Karpas-422 (cell line): Measurements from ENCODE around the gene ADRA1B. TPM values are rescaled to one million over a fixed set of nuclear protein-coding genes. Genes with fewer than 3 reads are reported as not detected.

Experiments
- DNase-seq: peaks from one replicate; pipeline ENCODE4 v3.0.0-alpha.2; 2015
- H2AFZ ChIP-seq: fragments of 200-600 bp; sonication (generic); 2 replicates; pipeline ENCODE4 v1.6.1; 2014; ENCODE audit warnings: antibody characterized with exemption, low read length, mixed read lengths
- H3K27ac ChIP-seq: fragments of 200-600 bp; sonication (generic); 2 replicates; pipeline ENCODE4 v1.5.1; 2014; ENCODE audit warnings: mild to moderate bottlenecking, low read length, moderate library complexity
- H3K27me3 ChIP-seq: fragments of 200-600 bp; sonication (generic); 2 replicates; pipeline ENCODE4 v1.6.1; 2014; ENCODE audit warnings: low read length, mixed read lengths
- H3K36me3 ChIP-seq: fragments of 200-600 bp; sonication (generic); 2 replicates; pipeline ENCODE4 v1.6.1; 2014; ENCODE audit warnings: low read length, mixed read lengths; ENCODE audit not compliant: insufficient read depth
- H3K4me1 ChIP-seq: fragments of 200-600 bp; sonication (generic); 2 replicates; pipeline ENCODE4 v1.6.1; 2014; ENCODE audit warnings: mild to moderate bottlenecking, low read length, mixed read lengths
- H3K4me2 ChIP-seq: fragments of 200-600 bp; sonication (generic); 2 replicates; pipeline ENCODE4 v1.6.1; 2014; ENCODE audit warnings: low read length, low read depth, mild to moderate bottlenecking; ENCODE audit not compliant: poor library complexity, severe bottlenecking
- H3K4me3 ChIP-seq: fragments of 200-600 bp; sonication (generic); 2 replicates; pipeline ENCODE4 v1.5.1; 2014; ENCODE audit warnings: mild to moderate bottlenecking, antibody characterized with exemption, low read length, mixed read lengths
- H3K79me2 ChIP-seq: fragments of 200-600 bp; sonication (generic); 2 replicates; pipeline ENCODE4 v1.6.1; 2014; ENCODE audit warnings: mild to moderate bottlenecking, low read length, mixed read lengths
- H3K9ac ChIP-seq: fragments of 200-600 bp; sonication (generic); 2 replicates; pipeline ENCODE4 v1.6.0; 2014; ENCODE audit warnings: low read length
- H3K9me2 ChIP-seq: fragments of 200-600 bp; sonication (generic), shearing (Covaris generic); replicated peaks from 2 replicates; pipeline ENCODE4 v1.6.0; 2014; ENCODE audit warnings: mild to moderate bottlenecking, low read length, moderate library complexity; ENCODE audit not compliant: insufficient read depth
- H3K9me3 ChIP-seq: fragments of 300-700, 200-600 bp; sonication (generic); 2 replicates; pipeline ENCODE4 v1.6.1; 2014; ENCODE audit warnings: low read length, mixed read lengths
- H4K20me1 ChIP-seq: fragments of 200-600 bp; sonication (generic); 2 replicates; pipeline ENCODE4 v1.6.1; 2014; ENCODE audit warnings: mild to moderate bottlenecking, antibody characterized with exemption, low read length, low read depth; ENCODE audit not compliant: insufficient read depth
- total RNA-seq: library from RNA; depleted of rRNA; stranded (reverse); fragments of >200 nt; shearing (Covaris generic); gene quantifications from 2 replicates; pipeline ENCODE4 v1.2.3, GENCODE V29; 2014; ENCODE audit warnings: low replicate concordance

The ADRA1B gene
- total RNA-seq, 1 experiment from 2014 or later, result not detected

DNA sequence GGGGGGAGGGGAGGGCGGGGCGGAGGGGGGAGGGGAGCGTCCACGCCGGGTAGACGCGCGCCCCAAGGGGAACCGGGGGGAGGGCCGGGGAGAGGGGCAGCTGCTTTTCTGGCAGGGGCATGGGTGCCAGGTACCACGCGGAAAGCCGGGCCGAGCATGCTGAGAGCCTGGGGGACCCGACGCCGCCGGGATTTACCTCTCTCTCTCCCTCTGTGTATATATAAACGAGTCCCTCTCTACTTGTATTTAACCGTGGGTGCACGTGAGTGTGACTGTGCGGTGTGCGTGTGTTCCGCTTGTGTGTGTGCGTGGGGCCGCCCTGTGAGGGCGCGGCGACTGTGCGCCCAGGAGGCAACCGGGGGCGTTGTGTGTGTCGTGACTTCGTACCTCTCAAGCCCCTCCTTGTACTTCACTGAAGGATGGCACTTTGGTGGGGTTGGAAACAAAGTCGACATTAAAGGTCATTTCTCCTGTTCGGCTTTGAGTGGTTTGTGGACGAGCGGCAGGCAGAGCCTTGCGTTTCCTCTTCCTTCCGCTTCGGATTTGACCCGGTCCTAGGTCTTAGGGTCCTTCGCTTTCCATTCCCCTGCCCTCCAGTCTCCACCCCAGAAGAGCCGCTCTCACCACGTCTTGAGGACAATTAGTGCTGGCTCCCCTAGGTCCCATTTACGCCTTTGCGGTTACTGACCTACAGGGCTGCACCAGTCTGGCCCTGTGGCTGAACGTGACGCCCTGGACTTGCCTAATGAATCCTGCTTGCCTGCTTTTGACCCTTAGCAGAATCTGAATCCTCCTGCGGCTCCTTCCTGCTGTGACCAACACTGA, 56.5 kb downstream of the ADRA1B start:
- no peak overlapping the region for H3K9ac ChIP-seq
- H4K20me1 ChIP-seq, result no peaks in the 10 kb centered on the region
- no peak overlapping the region for H3K4me3 ChIP-seq
- no peak overlapping the region for H3K4me2 ChIP-seq
- no peak overlapping the region for H3K27ac ChIP-seq
- no peak for DNase-seq
- H3K4me1 ChIP-seq, result no peaks in the 10 kb centered on the region
- H3K9me3 ChIP-seq, result no peaks in the 10 kb centered on the region
- no peak overlapping the region for H2AFZ ChIP-seq
- H3K9me2 ChIP-seq, result no peaks in the 10 kb centered on the region
- H3K36me3 ChIP-seq, result no peaks in the 10 kb centered on the region
- H3K79me2 ChIP-seq, result no peaks in the 10 kb centered on the region
- H3K27me3 ChIP-seq, result no peaks in the 10 kb centered on the region

DNA sequence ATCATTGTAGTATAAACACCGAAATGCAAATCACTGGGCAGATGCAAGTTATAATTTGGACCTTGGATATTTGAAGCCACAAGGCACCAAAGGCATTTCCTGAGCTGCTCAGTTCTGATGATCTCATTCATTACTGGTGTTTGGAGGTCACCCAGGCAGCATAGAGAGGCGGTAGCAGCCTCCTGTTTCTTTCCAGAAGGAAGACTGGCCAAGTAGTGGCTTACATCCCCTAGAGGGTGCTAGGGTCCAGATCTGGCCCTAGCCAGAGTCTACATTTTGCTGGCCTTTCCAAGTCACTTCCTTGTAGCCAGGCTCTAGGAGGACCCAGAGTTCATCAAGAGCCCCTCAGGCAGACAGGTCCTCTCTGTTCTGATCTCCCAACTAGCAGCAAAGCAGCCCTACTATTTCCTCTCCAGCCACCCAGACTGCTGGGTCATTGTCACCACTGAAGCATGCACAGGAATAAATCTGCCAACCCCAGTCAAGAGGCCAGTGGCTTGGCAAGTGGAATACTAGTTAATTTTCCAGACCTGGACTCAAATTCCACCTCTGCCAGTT, 59.3 kb downstream of the ADRA1B start:
- no peak overlapping the region for H3K27ac ChIP-seq
- H3K9ac ChIP-seq, result no peak overlapping the region
- H2AFZ ChIP-seq, result no peak overlapping the region
- H3K4me1 ChIP-seq, result no peaks in the 10 kb centered on the region
- H3K27me3 ChIP-seq, result no peaks in the 10 kb centered on the region
- no peak overlapping the region for H3K4me2 ChIP-seq
- H4K20me1 ChIP-seq, result no peaks in the 10 kb centered on the region
- no peaks in the 10 kb centered on the region for H3K9me2 ChIP-seq
- H3K36me3 ChIP-seq, result no peaks in the 10 kb centered on the region
- DNase-seq, result no peak
- no peaks in the 10 kb centered on the region for H3K9me3 ChIP-seq
- no peaks in the 10 kb centered on the region for H3K79me2 ChIP-seq
- no peak overlapping the region for H3K4me3 ChIP-seq

DNA sequence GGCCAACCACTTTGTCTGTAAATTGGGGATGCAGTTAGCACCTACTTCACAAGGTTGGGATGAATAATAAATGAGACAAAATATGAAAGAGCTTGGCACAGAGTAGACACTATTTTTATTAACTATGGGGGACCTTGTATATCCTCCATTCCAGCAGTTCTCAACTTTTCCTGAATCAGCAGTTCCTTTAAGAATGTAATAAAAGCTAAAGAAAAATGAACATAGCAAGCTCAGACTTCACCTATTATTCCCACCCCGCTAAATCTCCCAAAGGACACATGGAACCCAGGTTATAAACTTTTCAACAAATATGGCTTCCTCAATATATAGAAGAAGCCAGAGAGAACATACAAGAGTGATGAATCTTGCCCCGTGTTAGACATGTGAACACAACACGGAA, 60.6 kb downstream of the ADRA1B start:
- no peak overlapping the region for H3K4me2 ChIP-seq
- H3K27me3 ChIP-seq, result no peaks in the 10 kb centered on the region
- no peaks in the 10 kb centered on the region for H3K79me2 ChIP-seq
- H2AFZ ChIP-seq, result no peak overlapping the region
- no peaks in the 10 kb centered on the region for H3K9me3 ChIP-seq
- H3K9me2 ChIP-seq, result no peaks in the 10 kb centered on the region
- no peak overlapping the region for H3K27ac ChIP-seq
- H3K4me3 ChIP-seq, result no peak overlapping the region
- no peaks in the 10 kb centered on the region for H3K4me1 ChIP-seq
- H4K20me1 ChIP-seq, result no peaks in the 10 kb centered on the region
- DNase-seq, result no peak
- no peaks in the 10 kb centered on the region for H3K36me3 ChIP-seq
- no peak overlapping the region for H3K9ac ChIP-seq

DNA sequence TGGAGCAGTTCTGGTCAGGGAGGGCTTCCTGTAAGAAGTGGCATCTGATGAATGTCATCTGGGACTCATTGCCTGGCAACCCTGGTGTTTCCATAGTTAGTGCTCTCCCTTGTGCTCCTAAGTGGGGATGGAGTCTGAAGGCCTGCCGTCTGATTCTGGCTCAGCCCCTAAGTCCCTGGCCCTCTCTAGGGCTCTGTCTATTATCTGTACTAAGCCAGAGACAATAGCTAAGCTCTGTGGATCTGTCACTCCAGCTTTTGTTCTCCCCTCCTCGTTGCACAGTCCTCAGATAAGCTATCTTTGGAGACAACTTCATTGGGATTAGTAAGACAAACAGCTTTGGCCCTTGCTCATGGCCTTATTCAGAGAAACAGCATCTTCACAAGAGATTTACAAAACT, 62.1 kb downstream of the ADRA1B start:
- Histone ChIP-seq H3K4me2 (no peak overlapping the region), H3K27ac (no peak overlapping the region), H3K4me1 (no peaks in the 10 kb centered on the region), H3K4me3 (no peak overlapping the region), H4K20me1 (no peaks in the 10 kb centered on the region), H3K9me3 (no peaks in the 10 kb centered on the region), H3K9ac (no peak overlapping the region), H2AFZ (no peak overlapping the region), H3K36me3 (no peaks in the 10 kb centered on the region), H3K9me2 (no peaks in the 10 kb centered on the region), H3K79me2 (no peaks in the 10 kb centered on the region), H3K27me3 (no peaks in the 10 kb centered on the region)
- DNase-seq, result no peak

DNA sequence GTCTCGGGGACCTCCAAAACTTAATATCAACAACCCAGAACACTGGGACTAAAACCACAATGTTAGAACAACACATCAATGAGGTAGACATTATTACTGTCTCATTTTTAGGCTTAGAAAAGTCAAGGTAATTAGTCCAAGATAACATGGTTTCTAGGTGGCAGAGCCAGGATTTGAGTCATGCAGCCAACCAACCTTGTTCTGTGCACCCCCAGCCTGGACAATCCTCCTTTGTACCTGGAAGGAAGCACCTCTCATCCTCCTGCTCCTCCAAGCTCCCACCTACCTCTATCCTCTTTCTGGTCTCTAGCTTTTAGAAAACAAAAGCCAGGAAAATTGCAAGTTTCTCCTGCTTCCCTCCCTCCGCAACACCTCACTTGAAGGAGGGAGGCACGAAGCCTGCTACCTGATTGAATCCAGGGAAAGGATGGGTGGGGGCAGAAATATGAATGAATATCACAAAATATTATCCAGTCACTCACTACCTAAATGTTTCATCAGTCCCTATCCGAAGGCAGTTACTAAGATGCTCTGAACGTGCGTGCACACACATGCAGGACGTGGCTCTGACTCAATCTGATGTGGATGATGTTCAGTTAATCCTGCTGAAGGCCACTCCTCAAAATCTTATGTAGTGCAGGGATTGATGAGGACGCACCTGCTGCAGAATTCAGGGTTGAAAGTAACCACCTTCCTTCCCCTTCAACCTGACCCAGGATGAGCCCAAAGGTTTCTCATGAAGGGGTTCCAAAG, 66.3 kb downstream of the ADRA1B start:
- no peak overlapping the region for H2AFZ ChIP-seq
- H3K9ac ChIP-seq, result no peak overlapping the region
- no peaks in the 10 kb centered on the region for H3K36me3 ChIP-seq
- no peaks in the 10 kb centered on the region for H3K9me2 ChIP-seq
- no peak for DNase-seq
- no peak overlapping the region for H3K4me3 ChIP-seq
- peaks cover 3% of the 10 kb centered on the region; the same call in 1 of the 2 replicates for H3K4me1 ChIP-seq
- H4K20me1 ChIP-seq, result no peaks in the 10 kb centered on the region
- H3K9me3 ChIP-seq, result no peaks in the 10 kb centered on the region
- no peak overlapping the region for H3K27ac ChIP-seq
- H3K79me2 ChIP-seq, result no peaks in the 10 kb centered on the region
- no peaks in the 10 kb centered on the region for H3K27me3 ChIP-seq
- H3K4me2 ChIP-seq, result no peak overlapping the region

DNA sequence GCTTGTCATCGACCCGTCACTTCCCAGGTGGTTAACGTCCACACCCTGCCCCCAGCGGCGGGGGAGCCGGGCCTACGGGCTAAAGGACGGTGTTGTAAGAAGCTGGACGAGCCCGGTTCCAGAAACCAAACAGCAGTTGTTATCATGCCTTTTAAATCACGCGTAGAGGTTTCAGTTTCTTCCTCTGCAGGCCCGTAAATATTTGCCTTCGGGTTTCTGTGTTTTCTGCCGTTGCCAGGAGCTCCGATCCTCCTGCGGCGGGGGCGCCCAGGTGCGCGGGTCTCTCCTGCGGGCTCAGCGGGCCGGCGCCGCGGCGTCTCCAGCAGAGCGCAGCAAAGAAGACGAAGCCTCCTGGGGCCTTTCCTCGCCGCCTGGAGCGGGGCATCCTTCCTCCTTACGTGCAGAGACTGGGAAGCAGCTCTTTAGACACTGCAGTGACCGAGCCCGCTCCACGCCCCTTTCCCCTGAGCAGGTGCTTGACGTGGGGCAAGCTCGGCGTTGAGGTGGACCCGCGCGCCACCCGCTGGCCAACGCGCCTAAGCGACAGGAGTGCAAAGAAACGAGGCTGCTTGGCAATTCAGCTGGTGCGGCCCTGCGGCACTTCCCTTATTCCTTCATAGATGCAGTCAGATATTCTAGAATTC, 70.9 kb downstream of the ADRA1B start:
- Histone ChIP-seq H3K4me1 (peaks cover 3% of the 10 kb centered on the region; the same call in 1 of the 2 replicates), H3K4me2 (peak overlapping the region; percentile 49), H3K27ac (no peak overlapping the region), H3K79me2 (no peaks in the 10 kb centered on the region), H3K9me2 (no peaks in the 10 kb centered on the region), H3K9ac (no peak overlapping the region), H2AFZ (no peak overlapping the region), H3K27me3 (no peaks in the 10 kb centered on the region), H4K20me1 (no peaks in the 10 kb centered on the region), H3K36me3 (no peaks in the 10 kb centered on the region), H3K4me3 (peak overlapping the region; percentile 36; the same call in 1 of the 2 replicates), H3K9me3 (no peaks in the 10 kb centered on the region)
- peak; percentile 86 for DNase-seq

DNA sequence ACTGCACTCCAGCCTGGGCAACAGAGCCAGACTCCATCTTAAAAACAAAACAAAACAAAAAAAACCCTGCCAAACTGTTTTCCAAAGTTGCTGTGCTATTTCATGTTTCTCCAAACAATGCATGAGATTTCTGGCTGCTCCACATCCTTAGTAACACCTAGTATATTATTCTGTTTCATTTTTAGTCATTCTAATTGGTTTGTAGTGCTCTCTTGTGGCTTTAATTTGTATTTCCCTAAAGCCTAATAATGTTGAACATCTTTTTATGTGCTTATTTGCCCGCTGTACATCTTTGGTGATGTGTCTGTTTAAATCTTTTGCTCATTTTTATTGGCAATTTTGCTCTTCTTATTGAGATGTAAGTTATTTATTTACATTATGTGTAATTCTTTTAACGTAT, 74.2 kb downstream of the ADRA1B start:
- Histone ChIP-seq H3K9me3 (no peaks in the 10 kb centered on the region), H3K9me2 (no peaks in the 10 kb centered on the region), H3K4me2 (no peak overlapping the region), H3K4me3 (no peak overlapping the region), H3K27ac (no peak overlapping the region), H3K36me3 (no peaks in the 10 kb centered on the region), H4K20me1 (no peaks in the 10 kb centered on the region), H2AFZ (no peak overlapping the region), H3K4me1 (peaks cover 3% of the 10 kb centered on the region; the same call in 1 of the 2 replicates), H3K27me3 (peaks cover 2% of the 10 kb centered on the region; the same call in 1 of the 2 replicates), H3K9ac (no peak overlapping the region), H3K79me2 (no peaks in the 10 kb centered on the region)
- DNase-seq, result peak; percentile 48

DNA sequence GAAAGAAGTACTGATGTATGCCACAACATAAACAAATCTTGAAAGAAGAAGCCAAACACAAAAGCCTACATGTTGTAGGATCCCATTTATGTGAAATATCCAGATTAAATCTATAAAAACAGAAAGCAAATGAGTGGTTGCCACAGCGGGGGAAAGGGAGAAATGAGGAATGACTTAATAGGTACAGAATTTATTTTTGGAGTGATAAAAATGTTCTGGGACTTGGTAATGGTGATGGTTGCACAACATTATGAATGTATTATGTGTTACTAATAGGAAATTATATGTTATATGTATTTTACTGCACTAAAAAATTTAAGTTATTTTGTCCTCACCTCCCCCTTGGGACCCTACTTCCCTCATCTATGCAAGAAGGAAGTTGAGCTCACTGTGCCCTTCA, 76.3 kb downstream of the ADRA1B start:
- Histone ChIP-seq H3K9ac (no peak overlapping the region), H3K4me2 (no peak overlapping the region), H2AFZ (no peak overlapping the region), H3K4me3 (no peak overlapping the region), H4K20me1 (no peaks in the 10 kb centered on the region), H3K9me2 (no peaks in the 10 kb centered on the region), H3K9me3 (no peaks in the 10 kb centered on the region), H3K27me3 (peaks cover 2% of the 10 kb centered on the region; the same call in 1 of the 2 replicates), H3K4me1 (no peaks in the 10 kb centered on the region), H3K36me3 (no peaks in the 10 kb centered on the region), H3K79me2 (no peaks in the 10 kb centered on the region), H3K27ac (no peak overlapping the region)
- DNase-seq, result no peak
